Forelimb muscle (tissue), 1 donor: ENCODE measurements around the gene MEGF11. TPM values are rescaled to one million over a fixed set of nuclear protein-coding genes. Genes with fewer than 3 reads are reported as not detected.
"Not testable (repeated sequence)": the region's sequence is repeated elsewhere in the genome, so short reads cannot be mapped to it uniquely, and the experiment has no call there.

Source experiments
- DNase-seq: peaks from one replicate; pipeline ENCODE4 v3.0.0-alpha.2; 2013; ENCODE audit warnings: low read depth
- polyA plus RNA-seq: library from polyadenylated mRNA; unstranded; fragments of 120-200 nt; gene quantifications from one replicate; pipeline ENCODE4 v1.2.1, GENCODE V29; 2013; ENCODE audit not compliant: insufficient read length

Gene MEGF11
- polyA plus RNA-seq, 1 donor = 0.28 TPM

GRCh38 chr15:66275352-66275751, 21.8 kb upstream of the MEGF11 start:
- no peak for DNase-seq

DNA sequence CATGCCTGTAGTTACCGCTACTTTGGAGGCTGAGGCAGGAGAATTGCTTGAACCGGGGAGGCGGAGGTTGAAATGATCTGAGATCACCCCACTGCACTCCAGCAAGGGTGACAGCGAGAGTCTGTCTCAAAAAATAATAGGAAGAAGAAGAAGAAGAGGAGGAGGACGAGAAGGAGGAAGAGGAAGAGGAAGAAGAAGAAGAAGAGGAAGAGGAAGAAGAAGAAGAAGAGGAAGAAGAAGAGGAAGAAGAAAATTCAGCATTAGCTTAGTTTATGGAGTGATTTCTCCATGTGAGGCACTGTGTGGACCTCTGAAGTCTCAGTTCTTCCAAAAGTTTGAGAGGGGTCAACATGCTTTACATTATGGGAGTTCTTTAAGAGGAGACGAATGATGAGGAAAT, 17.4 kb upstream of the MEGF11 start:
- DNase-seq = no peak

DNA sequence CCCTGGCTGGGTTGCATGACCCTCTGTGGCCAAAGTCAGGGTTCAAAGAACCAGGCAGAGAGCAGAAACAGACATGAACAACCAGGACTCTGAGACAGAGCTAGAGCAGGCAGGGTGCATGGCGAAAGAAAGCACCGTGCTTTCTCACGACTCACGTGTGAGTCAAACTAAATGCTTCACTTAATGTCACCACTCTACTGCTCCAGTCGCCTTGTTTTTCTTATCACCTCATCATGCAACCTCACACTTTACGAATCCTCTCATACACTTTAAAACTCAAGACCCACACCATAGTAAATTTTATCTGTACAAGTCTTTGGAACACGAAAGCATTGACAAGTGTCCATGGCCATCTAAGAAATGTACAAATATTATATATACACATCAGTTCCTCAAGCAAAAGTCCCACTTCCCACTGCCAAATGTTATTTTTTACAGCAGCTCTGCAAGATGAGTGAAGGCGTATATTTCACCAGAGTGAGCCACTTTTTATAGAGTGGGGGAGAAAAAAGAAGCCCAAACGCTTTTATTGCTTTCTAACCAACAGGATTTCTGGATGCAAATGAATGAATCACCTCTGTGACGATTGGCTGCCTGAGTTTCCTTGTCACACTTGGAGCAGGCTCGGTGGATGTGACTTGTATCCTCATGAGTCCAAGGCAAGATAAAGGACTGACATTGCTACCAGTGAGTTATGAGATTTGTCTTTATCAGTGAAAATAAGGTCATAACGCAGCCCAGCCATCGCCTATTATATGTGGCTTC, 16.0 kb upstream of the MEGF11 start:
- DNase-seq = no peak

GRCh38 chr15:66264859-66265513, 11.4 kb upstream of the MEGF11 start:
- no peak for DNase-seq

GRCh38 chr15:66262837-66263236, 9.3 kb upstream of the MEGF11 start:
- DNase-seq = not testable (repeated sequence)

DNA sequence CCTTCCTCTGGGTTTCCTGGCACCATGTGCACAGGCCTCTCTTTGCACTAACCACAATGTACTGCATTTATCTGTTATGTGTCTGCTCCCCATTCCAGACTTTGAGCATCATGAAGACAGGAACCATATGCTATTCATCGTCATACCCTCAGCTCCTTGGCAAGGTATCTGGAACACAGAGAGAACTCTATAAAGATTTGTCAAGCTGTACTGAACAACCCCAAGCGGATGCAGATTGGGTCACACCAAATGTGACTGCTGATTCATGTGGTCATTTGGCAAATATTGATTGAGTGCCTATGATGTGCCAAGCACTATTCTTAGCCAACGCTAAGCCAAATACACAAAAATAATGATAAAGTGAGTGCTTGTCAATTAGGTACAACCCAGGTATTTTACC, 7.5 kb upstream of the MEGF11 start:
- no peak for DNase-seq

DNA sequence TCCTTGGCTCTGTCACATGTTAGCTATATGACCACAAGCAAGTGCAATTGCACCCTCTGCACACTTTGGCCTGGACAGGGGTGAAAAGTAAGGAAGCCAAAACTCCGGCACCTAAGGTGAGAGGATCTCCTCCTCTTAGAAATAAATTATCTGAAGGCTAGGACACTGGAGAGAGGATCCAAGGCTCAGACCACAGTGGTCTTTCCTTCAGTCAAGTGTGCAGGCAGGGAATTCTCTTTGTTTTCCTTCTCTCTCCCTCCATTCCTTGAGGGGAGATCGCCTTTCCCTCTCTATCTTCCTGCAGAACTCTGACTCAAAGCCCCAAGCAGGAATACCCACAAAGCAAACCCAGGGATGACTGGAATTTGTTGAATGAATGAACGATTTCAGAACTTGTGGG, 3.1 kb upstream of the MEGF11 start:
- DNase-seq = no peak

DNA sequence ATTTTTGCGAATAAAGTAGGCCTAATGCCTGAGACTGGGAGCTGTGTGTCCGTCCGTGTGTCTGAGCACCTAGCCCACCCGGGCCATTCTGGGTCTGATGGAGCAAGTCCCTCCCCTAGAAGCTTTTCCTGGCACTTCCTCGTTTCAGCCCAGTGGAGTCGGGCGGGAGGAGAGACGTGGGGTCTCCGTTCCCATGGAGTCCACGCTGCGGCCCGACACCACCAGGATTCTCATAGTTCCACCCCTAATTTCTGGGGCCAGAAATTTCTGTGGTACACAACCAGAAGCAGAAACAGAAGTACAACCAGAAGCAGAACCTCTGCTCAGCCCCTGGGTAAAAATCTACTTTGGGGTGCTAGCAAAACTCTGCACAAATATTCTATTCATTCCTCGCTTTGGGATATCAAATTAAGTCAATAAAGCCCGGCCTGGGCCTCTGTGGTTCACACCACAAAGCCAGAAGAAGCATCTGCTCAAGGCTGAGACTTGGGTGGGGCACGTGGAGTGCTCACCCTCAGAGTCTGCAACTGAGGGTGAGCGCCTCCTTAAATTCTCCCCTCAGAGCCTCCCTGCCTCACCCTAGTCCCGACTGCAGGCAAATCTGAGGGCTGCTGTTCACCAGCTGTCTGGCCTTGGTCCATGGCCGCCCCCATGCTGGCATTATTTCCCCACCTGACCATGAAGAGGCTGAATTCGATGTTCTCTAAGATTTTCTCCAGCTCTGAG, 1.6 kb upstream of the MEGF11 start:
- DNase-seq = no peak

DNA sequence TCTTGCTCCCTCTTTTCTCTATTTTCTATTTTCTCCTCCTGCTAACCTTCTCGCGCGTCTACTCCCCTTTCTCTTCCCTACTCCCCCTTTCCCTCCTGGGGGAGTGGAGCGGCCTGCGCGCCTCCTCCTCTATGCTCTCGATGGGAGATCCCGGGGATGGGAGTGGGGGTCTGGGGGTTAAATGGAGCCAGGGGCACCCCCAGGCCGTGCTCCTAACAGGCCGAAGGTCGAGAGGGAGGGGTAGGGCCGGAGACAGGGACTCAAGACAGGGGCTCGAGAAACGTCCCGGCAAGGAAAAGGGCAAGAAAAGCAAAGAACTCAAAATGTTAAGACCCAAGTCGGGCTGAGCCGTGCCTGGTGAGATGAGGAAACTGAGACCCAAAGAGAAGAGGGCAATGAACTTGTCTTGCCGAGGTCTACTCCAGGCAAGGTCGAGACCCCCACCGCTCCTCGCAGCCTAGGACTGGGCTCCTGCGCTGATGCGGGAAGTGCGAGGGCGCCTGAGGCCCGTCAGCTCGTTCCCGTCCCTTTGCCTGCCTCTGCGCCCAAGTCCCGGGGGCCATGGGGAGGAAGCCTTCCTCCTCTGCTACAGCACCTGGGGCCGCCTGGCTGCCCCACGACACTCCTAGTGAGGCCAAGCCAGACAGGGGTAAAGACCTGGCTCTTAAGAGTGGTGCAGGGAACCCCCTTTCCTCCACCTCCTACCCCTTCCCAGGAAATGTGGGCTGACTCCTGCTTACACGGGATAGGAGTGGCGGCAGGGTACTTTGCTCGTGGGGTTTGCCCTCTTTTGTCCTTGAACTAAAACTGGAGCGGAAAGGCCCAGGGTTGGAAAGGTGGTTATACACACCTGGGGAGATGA, 770 bp upstream of the MEGF11 start:
- DNase-seq = no peak

DNA sequence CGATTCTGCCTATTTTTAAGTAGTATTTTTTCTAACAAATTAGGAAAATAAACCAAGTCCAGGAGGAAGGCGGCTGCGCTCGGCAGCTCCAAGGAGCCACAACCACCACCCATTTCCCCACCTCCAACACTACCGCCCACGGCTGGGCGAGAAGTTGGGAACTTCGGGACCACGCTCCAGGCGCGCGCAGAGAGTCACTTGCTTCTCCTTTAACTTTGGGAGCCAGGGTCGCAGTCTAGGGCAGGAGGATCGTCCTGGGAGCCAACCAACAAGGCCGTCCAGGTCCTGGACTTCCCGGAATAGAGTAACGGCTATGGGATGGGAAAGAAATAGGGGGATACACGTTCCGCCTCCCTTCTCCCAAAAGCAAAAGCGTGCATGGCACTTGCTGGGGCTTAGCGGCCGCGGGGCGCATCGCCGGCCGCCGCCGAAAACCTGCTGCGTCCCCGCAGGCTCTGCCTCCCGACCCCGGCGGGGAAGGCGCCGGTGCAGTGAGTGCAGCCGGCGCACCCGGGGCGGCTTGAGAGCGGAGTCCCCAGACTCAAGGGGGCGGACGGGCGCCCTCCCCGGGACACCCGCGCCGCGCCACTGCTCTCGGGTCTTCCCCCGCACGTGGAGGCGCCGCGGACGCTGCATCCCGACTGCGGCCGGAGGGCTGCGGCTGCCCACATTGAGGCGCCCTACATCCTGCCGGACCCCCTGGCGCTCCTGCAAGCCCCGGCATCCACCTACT, 699 bp downstream of the MEGF11 start:
- no peak for DNase-seq

DNA sequence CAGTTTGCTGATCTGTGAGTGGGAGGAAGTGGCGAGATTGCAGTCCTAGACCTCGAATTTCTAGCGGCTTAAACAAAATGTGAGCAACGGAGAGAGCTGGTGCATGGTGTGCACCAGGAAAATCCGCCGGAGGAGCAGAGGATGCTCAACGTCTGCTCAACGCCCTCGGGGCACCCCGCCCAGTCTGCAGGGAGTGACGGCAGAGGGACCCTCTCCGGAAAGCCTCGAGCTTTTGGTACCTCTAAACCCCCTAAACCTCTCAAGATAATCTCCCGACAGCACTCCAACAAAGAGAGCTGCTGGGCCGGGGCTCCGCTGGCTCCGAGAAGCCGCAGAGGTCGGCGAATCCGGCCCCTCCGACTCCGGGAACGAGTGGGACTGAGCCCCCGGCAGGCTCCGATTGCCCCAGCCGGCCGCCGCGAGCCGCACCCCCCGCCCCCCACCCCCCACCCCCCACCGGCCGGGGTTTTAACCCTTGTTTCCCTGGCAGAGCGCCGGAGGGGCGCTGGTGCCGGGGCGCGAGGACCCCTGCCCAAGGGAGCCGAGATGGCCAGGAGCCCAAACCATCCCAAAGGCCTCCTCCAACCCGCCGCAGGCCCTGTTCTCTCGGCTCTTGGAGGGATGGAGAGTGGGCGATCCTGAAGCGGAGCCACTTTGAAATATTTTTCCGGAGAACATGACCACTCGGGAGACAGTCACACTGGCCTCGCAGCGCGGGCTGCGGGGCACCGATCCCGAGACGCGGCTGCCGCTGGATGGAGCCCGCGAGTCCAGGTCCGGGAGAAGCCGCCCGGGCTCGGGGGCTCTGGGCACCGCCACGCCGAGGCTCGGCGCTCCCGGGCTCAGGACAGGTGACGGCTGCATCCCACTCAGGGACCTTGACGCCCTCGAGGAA, 1.5 kb downstream of the MEGF11 start:
- no peak for DNase-seq

DNA sequence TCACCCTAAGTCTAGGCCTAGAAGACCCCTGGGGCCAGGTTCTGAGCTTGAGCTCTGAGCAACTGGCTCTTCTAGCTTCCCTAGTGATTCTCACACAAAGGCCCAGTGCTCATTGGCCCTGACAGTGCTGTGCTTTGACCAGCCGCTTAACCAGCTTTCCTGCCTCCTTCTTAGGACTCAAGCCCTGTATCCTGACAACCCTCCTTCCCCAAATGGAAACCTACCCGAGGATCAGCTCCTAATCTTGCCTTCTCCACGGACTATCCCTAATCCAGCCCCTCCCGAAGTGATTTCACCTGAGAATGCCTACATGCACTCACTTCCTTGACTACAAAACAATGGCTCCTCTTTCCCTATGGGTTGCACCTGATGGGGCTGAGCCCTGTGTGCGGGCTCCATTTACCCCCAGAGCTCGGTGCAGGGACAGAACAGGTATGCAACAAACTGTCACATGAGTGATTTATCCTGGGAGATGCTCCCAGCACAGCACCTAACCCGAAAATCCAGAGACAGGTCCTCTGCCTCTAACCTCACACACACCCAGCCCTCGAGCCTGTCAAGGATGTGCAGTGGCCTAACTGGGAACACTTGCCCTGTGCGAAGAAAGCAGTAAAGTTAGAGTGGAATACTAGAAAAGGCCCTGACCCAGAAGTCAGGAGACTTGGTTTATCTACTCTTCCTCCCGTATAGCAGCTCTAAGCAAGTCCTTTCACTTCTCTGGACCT, 2.3 kb downstream of the MEGF11 start:
- DNase-seq = no peak

- no peak for DNase-seq
These were observed 3.9 kb downstream of the MEGF11 start for GRCh38 chr15:66249605-66250174.

- DNase-seq = no peak
These were observed 6.6 kb downstream of the MEGF11 start for GRCh38 chr15:66246937-66247336.

DNA sequence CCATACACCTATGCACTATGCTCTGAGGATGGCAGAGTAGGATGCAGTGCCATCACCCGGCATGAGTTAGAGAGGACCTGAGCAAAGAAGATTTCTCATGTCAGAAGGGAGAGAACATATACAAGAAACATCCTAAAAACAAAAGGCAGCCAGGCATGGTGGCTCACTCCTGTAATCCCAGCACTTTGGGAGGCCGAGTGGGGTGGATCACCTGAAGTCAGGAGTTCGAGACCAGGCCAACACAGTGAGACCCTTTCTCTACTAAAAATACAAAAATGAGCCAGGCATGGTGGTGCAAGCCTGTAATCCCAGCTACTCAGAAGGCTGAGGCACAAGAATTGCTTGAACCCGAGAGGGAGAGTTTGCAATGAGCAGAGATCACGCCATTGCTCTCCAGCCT, 7.7 kb downstream of the MEGF11 start:
- not testable (repeated sequence) for DNase-seq

DNA sequence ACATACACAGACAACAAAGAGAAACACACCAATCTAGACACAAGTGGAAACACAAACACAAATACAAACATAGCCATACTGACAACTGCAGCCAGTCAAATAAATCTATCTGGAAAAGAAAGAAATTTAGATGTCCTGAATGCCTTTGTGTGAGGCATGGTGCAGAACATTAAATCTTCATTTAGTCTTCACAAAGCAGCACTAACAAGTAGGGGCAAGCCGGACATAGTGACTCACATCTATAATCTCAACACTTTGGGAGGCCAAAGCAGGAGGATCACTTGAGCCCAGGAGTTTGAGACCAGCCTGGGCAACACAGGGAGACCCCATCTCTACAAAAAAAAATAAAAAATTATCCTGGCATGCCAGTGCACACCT, 11.7 kb downstream of the MEGF11 start:
- no peak for DNase-seq

DNA sequence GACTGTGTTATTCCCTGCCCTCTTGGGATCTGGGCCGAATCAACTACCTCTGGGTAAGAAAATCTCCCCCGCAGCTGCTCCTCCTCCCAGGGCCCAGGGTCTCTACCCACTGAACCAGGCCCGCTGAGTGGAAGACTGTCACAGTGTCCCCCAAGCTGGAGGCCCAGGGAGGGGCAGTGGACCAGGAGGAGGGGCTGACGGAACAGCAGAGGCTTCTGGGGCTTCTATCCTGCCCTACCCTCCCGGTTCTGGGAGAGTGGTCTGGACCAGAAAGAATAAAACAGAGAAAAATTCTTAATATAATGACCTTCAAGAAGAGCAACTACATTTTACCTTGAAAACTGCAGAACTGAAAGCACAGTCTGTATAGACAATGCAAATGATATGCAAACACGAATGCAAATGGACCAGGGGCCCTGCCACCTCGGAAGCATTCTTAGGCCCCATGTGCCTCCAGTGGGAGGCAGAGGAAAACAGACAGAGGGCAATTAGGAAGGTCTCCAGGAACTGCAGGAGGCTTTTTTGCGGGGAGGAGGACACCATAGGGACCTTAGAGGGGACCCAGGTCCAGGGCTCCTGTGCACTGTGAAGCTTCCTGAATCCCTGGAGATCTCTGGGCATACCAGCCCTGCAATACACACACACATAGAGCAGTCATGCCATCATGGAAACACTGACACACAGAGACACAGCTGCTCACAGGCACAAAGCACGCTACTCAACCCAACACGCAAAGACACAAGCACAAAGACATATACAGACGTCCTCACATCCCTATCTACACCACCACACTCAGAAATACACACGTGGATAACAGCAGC, 12.3 kb downstream of the MEGF11 start:
- DNase-seq = no peak

DNA sequence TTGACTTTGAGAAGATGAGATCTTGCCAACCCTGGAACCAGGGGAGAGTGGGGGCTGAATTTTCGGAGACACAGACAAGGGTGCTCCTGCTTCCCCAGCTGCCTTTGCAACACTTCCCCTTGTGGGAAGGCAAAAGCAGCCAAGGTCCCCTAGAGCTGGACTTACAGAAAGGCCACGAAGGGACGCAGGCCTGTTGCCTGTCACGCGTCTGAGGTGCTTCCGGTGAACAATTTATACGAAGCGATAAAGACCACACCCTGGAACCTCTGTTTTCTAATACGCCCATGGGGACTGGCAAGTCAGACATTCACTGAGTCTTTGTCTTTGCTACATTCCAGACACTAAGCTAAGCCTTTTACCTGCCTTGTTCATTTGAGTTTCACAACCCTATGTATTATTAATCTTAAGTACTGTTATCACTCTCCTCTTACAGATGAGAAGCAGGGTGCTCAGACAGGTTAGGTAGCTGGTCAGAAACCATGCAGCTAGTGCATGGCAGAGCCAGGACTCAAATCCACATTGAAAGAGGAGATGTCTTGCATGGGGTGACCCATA, 13.2 kb downstream of the MEGF11 start:
- no peak for DNase-seq
